Trophoblast cell (in vitro differentiated cells and primary cell): ENCODE results near the gene ELOVL2.

Source experiments
- DNase-seq, 2 donors: peaks; one replicate each; pipeline ENCODE4 v3.0.0-alpha.2; 2016
- H2AFZ ChIP-seq: 2 replicates; pipeline ENCODE4 v1.6.1; 2013; ENCODE audit warnings: low read length, moderate library complexity, mild to moderate bottlenecking; ENCODE audit not compliant: insufficient read depth, poor library complexity
- H2AK5ac ChIP-seq: 2 replicates; pipeline ENCODE4 v1.6.1; 2013; ENCODE audit warnings: mild to moderate bottlenecking, low read length
- H2BK120ac ChIP-seq: 2 replicates; pipeline ENCODE4 v1.6.1; 2013; ENCODE audit warnings: low read length, mild to moderate bottlenecking, moderate library complexity; ENCODE audit not compliant: insufficient read depth, poor library complexity
- H2BK12ac ChIP-seq: 2 replicates; pipeline ENCODE4 v1.6.1; 2013; ENCODE audit warnings: mild to moderate bottlenecking, low read length, moderate library complexity
- H2BK5ac ChIP-seq: 2 replicates; pipeline ENCODE4 v1.6.1; 2013; ENCODE audit warnings: low read length, low read depth, moderate library complexity, mild to moderate bottlenecking; ENCODE audit not compliant: poor library complexity
- H3K14ac ChIP-seq: 2 replicates; pipeline ENCODE4 v1.6.1; 2013; ENCODE audit warnings: mild to moderate bottlenecking, low read length
- H3K18ac ChIP-seq: 2 replicates; pipeline ENCODE4 v1.6.1; 2013; ENCODE audit warnings: mild to moderate bottlenecking, low read length
- H3K23ac ChIP-seq: 2 replicates; pipeline ENCODE4 v1.6.1; 2013; ENCODE audit warnings: low read length
- H3K27ac ChIP-seq: 2 replicates; pipeline ENCODE4 v1.5.1; 2013; ENCODE audit warnings: low read depth, mild to moderate bottlenecking, inconsistent platforms, low read length, moderate library complexity
- H3K27me3 ChIP-seq: 2 replicates; pipeline ENCODE4 v1.6.1; 2013; ENCODE audit warnings: inconsistent platforms, mild to moderate bottlenecking, low read length, moderate library complexity; ENCODE audit not compliant: insufficient read depth
- H3K36me3 ChIP-seq, 2 experiments: 1 replicate in 1 of 2; 2 replicates in 1 of 2; pipeline ENCODE4 v1.6.1; 2013; ENCODE audit warnings: low read length in 2 of 2, mild to moderate bottlenecking in 2 of 2, moderate library complexity in 1 of 2; ENCODE audit not compliant: insufficient read depth in 2 of 2, control insufficient read depth in 1 of 2
- H3K4ac ChIP-seq: 2 replicates; pipeline ENCODE4 v1.6.1; 2013; ENCODE audit warnings: low read depth, mild to moderate bottlenecking, low read length, moderate library complexity
- H3K4me1 ChIP-seq, 2 experiments: 1 replicate in 1 of 2; 2 replicates in 1 of 2; pipeline ENCODE4 v1.6.1; 2013; ENCODE audit warnings: low read length in 2 of 2, mild to moderate bottlenecking in 2 of 2, moderate library complexity in 1 of 2; ENCODE audit not compliant: insufficient read depth in 2 of 2, control insufficient read depth in 1 of 2
- H3K4me2 ChIP-seq: 2 replicates; pipeline ENCODE4 v1.6.1; 2013; ENCODE audit warnings: inconsistent platforms, mild to moderate bottlenecking, low read length, moderate library complexity
- H3K4me3 ChIP-seq: 2 replicates; pipeline ENCODE4 v1.5.1; 2013; ENCODE audit warnings: mild to moderate bottlenecking, low read depth, low read length, inconsistent platforms
- H3K79me1 ChIP-seq: one replicate; pipeline ENCODE4 v1.6.1; 2013; ENCODE audit warnings: low read length
- H3K79me2 ChIP-seq: 2 replicates; pipeline ENCODE4 v1.6.1; 2013; ENCODE audit warnings: low read length, mild to moderate bottlenecking; ENCODE audit not compliant: control insufficient read depth, insufficient read depth, poor library complexity
- H3K9ac ChIP-seq: 2 replicates; pipeline ENCODE4 v1.6.1; 2013; ENCODE audit warnings: mild to moderate bottlenecking, low read length
- H3K9me3 ChIP-seq: 2 replicates; pipeline ENCODE4 v1.6.1; 2013; ENCODE audit warnings: low read depth, mild to moderate bottlenecking, control low read depth, inconsistent platforms, low read length; ENCODE audit not compliant: insufficient read depth
- H4K12ac ChIP-seq: 2 replicates; pipeline ENCODE4 v1.6.1; 2013; ENCODE audit warnings: low read depth, mild to moderate bottlenecking, low read length, moderate library complexity
- H4K8ac ChIP-seq: 2 replicates; pipeline ENCODE4 v1.6.1; 2013; ENCODE audit warnings: low read depth, mild to moderate bottlenecking, low read length, moderate library complexity
- H4K91ac ChIP-seq: one replicate; pipeline ENCODE4 v1.6.1; 2013; ENCODE audit warnings: low read depth, mild to moderate bottlenecking, low read length, moderate library complexity
- WGBS: extraction: QIAGEN DNeasy Blood & Tissue Kit; methylation state at CpG from one replicate; pipeline ENCODE4 v1.1.7; 2013; ENCODE audit warnings: missing lambda C conversion rate; ENCODE audit not compliant: insufficient read length, insufficient coverage; ENCODE audit errors: extremely low coverage; 5-methylcytosine and 5-hydroxymethylcytosine counted together

Gene ELOVL2

DNA sequence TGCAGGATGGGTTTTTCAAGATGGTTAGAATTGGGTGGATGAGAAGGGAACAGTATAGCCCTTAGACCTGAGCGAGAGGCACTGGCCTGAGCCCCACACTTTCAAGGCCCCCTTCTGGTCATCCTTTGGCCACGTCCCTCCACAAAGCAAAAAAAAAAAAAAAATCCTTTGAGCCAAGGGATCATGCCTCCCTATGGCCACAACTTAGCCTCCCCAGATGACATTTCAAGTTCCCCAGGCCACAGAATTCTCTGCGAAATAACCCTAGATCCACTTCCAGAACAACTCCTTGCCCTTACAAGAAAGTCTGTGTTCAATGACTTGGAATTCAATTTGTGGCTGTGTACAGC, 30.4 kb downstream of the ELOVL2 start:
- DNase-seq = no peak
- H4K12ac ChIP-seq = no peak overlapping the region
- H3K14ac ChIP-seq = no peak overlapping the region
- no peak overlapping the region for H2BK120ac ChIP-seq
- no peak overlapping the region for H3K18ac ChIP-seq
- H3K4ac ChIP-seq = no peak overlapping the region
- no peak overlapping the region for H4K8ac ChIP-seq
- no peaks in the 10 kb centered on the region for H3K79me1 ChIP-seq
- no peaks in the 10 kb centered on the region for H3K9me3 ChIP-seq
- H3K4me2 ChIP-seq = no peak overlapping the region
- WGBS = no CpG with 5 or more reads among the region's 3 CpGs
- H3K23ac ChIP-seq = no peak overlapping the region
- no peak overlapping the region for H2BK5ac ChIP-seq
- no peaks in the 10 kb centered on the region for H3K27me3 ChIP-seq
- no peak overlapping the region for H4K91ac ChIP-seq
- no peak overlapping the region for H3K9ac ChIP-seq
- peaks cover 6 to 10% of the 10 kb centered on the region in 2 experiments for H3K4me1 ChIP-seq
- H3K4me3 ChIP-seq = no peak overlapping the region
- H2AFZ ChIP-seq = no peak overlapping the region
- H3K27ac ChIP-seq = no peak overlapping the region
- no peaks in the 10 kb centered on the region for H3K36me3 ChIP-seq
- no peaks in the 10 kb centered on the region for H3K79me2 ChIP-seq
- no peak overlapping the region for H2BK12ac ChIP-seq
- H2AK5ac ChIP-seq = no peak overlapping the region

DNA sequence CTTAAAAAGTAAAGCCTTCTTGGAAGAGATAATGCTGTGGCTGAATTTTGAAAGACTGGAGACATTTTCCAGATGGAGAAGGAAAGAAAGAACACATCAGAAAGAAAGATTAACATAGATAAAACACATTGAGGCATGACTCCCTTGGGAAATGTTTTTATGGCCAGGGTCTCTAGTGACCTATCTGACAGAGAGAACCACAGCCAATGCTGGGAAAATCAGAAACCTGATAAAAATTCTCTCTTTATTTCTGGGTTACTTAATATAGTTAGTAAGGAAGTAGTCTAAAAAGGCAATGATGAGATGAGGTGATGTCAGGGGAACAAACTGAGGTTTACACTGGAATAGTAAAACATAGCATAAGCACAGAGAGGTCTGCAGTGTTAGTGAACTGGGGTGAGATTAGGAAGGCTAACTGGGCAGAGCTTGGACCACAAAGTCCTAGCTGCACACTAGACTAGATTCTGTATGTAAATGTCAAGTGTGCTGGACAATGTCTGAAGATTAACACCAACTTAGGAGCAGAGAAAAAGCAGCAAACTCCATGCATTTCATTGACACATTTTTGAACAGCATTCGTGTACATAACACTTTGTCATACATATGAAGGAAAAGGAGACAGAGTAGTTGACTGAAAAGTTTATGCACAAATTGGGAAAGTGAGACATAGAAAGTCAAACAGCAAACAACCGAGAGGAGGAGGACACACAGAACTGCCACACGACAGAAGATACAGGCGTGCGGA, 31.0 kb downstream of the ELOVL2 start:
- Histone ChIP-seq H3K79me1 (no peaks in the 10 kb centered on the region), H3K9ac (no peak overlapping the region), H2BK120ac (no peak overlapping the region), H3K23ac (no peak overlapping the region), H2AFZ (no peak overlapping the region), H3K9me3 (no peaks in the 10 kb centered on the region), H4K8ac (no peak overlapping the region), H3K36me3 (no peaks in the 10 kb centered on the region), H3K4me1 (peaks cover 9 to 13% of the 10 kb centered on the region in 2 experiments), H3K4me2 (no peak overlapping the region), H2BK12ac (no peak overlapping the region), H3K79me2 (no peaks in the 10 kb centered on the region), H3K27me3 (no peaks in the 10 kb centered on the region), H3K27ac (no peak overlapping the region), H3K18ac (no peak overlapping the region), H3K4ac (no peak overlapping the region), H4K91ac (no peak overlapping the region), H3K14ac (no peak overlapping the region), H2BK5ac (no peak overlapping the region), H3K4me3 (no peak overlapping the region), H2AK5ac (no peak overlapping the region), H4K12ac (no peak overlapping the region)
- no peak for DNase-seq
- no CpG with 5 or more reads among the region's 5 CpGs for WGBS

GRCh38 chr6:11012295-11012754, 31.8 kb downstream of the ELOVL2 start:
- Histone ChIP-seq H2BK12ac (no peak overlapping the region), H3K9me3 (no peaks in the 10 kb centered on the region), H4K8ac (no peak overlapping the region), H3K79me2 (no peaks in the 10 kb centered on the region), H2AK5ac (no peak overlapping the region), H3K4ac (no peak overlapping the region), H3K18ac (no peak overlapping the region), H3K9ac (no peak overlapping the region), H4K12ac (no peak overlapping the region), H3K27ac (no peak overlapping the region), H3K4me2 (no peak overlapping the region), H3K36me3 (no peaks in the 10 kb centered on the region), H2BK120ac (no peak overlapping the region), H3K14ac (no peak overlapping the region), H3K4me1 (peaks cover 10 to 16% of the 10 kb centered on the region in 2 experiments), H3K79me1 (no peaks in the 10 kb centered on the region), H3K4me3 (no peak overlapping the region), H3K27me3 (no peaks in the 10 kb centered on the region), H3K23ac (no peak overlapping the region), H2BK5ac (no peak overlapping the region), H2AFZ (no peak overlapping the region), H4K91ac (no peak overlapping the region)
- no CpG with 5 or more reads among the region's 5 CpGs for WGBS
- DNase-seq = no peak

DNA sequence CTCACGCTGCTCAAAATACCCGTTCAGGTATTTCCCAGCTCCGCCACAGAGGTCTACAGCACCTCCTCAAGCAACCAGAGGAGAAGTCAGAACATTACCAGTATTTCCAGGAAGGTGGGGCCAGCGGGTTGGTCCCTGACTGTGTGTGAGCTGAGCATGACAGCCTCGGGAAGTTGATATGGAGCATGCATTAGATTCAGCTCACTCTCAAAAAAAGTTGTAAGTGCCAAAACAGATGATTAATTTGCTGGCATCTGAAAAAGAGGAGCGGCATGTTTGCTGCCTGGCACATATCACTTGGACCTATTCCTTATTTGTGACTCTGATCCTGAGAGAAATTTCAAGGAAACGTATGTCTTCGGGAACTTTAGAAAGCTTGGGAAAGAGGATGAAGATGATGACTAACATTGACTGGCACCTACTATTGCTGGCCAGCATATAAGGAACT, 32.3 kb downstream of the ELOVL2 start:
- H2AK5ac ChIP-seq = no peak overlapping the region
- no peak overlapping the region for H3K4me2 ChIP-seq
- H3K9me3 ChIP-seq = no peaks in the 10 kb centered on the region
- no peak overlapping the region for H3K27ac ChIP-seq
- no peak overlapping the region for H4K8ac ChIP-seq
- H3K79me1 ChIP-seq = no peaks in the 10 kb centered on the region
- H3K4me1 ChIP-seq = peaks cover 10 to 16% of the 10 kb centered on the region in 2 experiments
- no peak overlapping the region for H3K23ac ChIP-seq
- no peak overlapping the region for H3K18ac ChIP-seq
- no peak overlapping the region for H2AFZ ChIP-seq
- H4K12ac ChIP-seq = no peak overlapping the region
- H3K9ac ChIP-seq = no peak overlapping the region
- no peak overlapping the region for H2BK120ac ChIP-seq
- H4K91ac ChIP-seq = no peak overlapping the region
- no peaks in the 10 kb centered on the region for H3K27me3 ChIP-seq
- no peak overlapping the region for H3K14ac ChIP-seq
- WGBS = no CpG with 5 or more reads among the region's 8 CpGs
- H3K4ac ChIP-seq = no peak overlapping the region
- no peak overlapping the region for H3K4me3 ChIP-seq
- no peaks in the 10 kb centered on the region for H3K36me3 ChIP-seq
- DNase-seq = peak; percentile 50 to 64
- H3K79me2 ChIP-seq = no peaks in the 10 kb centered on the region
- H2BK5ac ChIP-seq = no peak overlapping the region
- H2BK12ac ChIP-seq = no peak overlapping the region
